Fibroblast of villous mesenchyme (primary cell): ENCODE results near the gene CDH13. TPM values are rescaled to one million over a fixed set of nuclear protein-coding genes. Genes with fewer than 3 reads are reported as not detected.

Experiments
- DNase-seq: peaks from one replicate; pipeline ENCODE4 v3.0.0-alpha.2; 2010; ENCODE audit warnings: low read depth
- H3K4me3 ChIP-seq: 2 replicates; pipeline ENCODE4 v1.5.1; 2011; ENCODE audit warnings: low read depth, mild to moderate bottlenecking, low read length
- total RNA-seq: library from RNA; depleted of rRNA; stranded (reverse); fragments of >200 nt; gene quantifications from 2 replicates; pipeline ENCODE4 v1.2.3, GENCODE V29; 2012
- TF ChIP-seq, protein P1 (sequence below): IDR thresholded peaks from 2 replicates; pipeline ENCODE4 v1.5.1; 2012; ENCODE audit warnings: low read depth, mild to moderate bottlenecking, low read length; ENCODE audit not compliant: insufficient read depth

Gene CDH13
- total RNA-seq, 1 donor, result 47.5 TPM

DNA sequence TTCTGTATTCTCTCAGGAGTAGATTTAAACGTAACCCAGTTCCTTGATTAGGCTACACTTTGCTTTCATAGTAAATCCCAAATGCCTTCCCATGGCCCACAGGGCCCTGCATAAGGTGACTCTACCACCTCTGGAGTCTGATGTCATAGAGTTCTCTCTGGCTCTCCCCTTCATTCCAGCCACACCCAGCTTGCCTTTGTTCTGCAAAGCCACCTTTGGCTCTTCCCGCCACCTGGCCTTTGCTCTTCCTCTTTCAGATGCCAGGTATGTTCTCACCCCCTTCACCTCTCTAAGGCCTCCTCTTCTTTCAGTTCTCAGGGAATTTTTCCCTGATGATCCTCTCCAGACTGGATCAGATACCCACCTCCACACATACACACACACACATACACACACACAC, 1039.7 kb downstream of the CDH13 start:
- DNase-seq, result no peak
- TF ChIP-seq, protein P1, sequence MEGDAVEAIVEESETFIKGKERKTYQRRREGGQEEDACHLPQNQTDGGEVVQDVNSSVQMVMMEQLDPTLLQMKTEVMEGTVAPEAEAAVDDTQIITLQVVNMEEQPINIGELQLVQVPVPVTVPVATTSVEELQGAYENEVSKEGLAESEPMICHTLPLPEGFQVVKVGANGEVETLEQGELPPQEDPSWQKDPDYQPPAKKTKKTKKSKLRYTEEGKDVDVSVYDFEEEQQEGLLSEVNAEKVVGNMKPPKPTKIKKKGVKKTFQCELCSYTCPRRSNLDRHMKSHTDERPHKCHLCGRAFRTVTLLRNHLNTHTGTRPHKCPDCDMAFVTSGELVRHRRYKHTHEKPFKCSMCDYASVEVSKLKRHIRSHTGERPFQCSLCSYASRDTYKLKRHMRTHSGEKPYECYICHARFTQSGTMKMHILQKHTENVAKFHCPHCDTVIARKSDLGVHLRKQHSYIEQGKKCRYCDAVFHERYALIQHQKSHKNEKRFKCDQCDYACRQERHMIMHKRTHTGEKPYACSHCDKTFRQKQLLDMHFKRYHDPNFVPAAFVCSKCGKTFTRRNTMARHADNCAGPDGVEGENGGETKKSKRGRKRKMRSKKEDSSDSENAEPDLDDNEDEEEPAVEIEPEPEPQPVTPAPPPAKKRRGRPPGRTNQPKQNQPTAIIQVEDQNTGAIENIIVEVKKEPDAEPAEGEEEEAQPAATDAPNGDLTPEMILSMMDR, result no peak
- no peak overlapping the region for H3K4me3 ChIP-seq

DNA sequence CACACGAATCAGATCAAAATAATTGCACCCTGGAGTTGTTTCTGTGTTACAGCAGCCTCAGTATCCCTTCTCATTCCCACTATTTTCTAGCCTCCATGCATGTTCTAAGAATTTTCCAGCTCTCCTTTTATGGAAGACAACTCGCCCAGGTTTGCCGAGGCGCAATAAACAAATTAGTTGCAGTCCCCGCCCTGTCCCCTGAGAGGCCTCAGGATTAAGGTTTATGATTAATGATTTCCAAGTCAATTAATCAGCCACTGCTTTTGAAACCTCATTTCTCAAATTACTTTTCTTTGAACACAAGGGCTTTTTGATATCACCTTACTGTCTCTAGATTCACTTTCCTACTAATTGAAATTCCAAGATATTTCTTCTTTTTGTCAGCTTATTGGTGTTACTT, 1042.7 kb downstream of the CDH13 start:
- no peak for DNase-seq
- TF ChIP-seq, protein P1, result no peak
- no peak overlapping the region for H3K4me3 ChIP-seq

DNA sequence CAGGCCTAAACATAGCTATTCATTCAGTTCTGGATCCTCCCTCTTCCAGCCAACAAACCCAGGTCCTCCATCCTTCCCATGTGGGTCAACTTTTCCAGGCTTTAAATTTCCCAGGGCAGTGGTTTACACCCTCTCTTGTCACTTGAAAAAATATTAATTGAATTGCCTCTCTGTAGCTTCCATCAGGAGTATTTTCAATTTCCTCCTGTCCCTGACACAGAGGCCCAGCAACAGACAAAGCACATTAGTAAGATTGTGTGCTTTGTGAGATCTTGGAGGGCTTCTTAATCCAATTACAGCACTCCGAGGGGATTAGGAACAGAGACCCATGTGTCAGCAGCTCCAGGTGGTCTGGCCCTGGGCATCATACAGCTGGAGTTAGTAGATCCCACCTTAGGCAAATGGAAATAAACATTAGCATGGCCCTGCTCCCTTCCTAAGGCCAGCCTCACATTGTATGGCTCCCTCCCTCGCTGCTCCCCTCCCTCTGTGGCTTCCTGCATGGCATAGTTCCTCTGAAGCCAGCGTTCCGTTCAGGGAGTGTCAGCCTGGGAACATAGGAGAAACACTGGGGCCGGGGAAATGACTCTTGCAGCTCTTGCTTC, 1048.3 kb downstream of the CDH13 start:
- H3K4me3 ChIP-seq, result no peak overlapping the region
- TF ChIP-seq, protein P1, result no peak
- DNase-seq, result no peak

DNA sequence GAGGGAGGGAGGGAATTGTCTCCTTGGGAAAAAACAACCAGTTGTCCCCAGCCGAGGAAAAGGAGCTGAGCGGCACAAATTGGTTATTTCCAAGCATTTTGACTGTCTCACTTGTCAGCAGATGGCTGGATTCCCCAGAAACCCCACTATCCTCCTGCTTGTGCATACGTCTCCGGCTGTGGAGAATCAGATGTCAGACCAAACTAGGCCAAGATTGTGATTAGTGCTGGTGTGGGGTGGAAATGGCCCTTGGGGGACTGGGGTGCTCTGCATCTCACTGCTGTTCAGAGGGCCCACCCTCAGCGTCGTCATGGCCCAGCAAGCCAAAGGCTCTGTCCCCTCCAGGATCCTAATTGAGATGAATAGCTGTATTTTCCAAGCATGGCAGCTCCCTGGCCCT, 1049.3 kb downstream of the CDH13 start:
- TF ChIP-seq, protein P1, result no peak
- H3K4me3 ChIP-seq, result no peak overlapping the region
- no peak for DNase-seq

DNA sequence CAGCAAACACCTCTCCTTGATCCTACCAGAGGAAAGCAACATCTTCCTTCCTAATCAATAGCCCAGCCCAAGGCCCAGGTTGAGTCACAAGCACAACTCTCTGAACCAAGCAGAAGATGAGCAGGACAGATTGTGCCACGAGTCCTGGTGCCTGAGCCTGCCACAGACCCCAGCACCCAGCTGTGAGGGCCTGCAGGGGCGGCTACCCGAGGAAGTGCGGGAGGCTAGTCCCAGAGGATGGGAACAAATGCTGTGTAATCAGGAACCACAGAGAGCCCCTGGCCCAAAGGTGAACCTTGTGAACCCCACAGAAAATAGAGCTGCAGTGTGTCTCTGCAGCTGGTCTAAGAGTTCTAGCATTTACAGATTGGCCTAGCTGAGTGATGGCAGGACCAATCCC, 1054.2 kb downstream of the CDH13 start:
- TF ChIP-seq, protein P1, result no peak
- no peak for DNase-seq
- no peak overlapping the region for H3K4me3 ChIP-seq

DNA sequence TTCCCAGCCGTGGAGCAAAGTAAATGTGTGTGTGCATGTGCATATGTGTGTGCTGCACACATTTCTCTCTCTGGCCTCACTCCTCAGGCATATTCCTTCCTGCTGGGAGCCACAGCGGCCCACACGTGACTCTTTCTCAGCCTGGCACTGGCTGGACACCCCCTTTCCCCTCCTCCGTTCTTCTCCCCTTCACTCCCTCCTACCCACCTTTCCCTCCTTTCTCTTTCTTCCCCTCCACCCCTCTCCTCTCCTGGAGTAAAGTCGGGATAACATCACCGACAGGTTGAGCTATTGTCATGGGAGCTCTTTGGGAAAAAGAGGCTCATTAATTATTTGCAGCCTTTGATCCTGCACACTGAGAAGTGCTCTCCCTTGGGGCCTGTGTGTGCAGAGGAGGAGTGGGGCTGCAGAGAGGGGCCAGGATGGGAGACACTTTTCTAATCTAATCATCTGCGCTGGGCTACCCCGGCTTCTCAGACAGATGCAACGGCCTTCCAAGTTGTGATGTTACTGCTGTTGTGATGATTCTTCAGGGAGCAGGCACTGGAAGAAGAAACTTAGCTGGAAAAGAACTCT, 1054.7 kb downstream of the CDH13 start:
- no peak overlapping the region for H3K4me3 ChIP-seq
- DNase-seq, result no peak
- TF ChIP-seq, protein P1, result no peak
